OCI-LY7 (cell line): ENCODE results near the gene SLC1A3. TPM values are rescaled to one million over a fixed set of nuclear protein-coding genes. Genes with fewer than 3 reads are reported as not detected.
A peak's percentile ranks its signal among the peaks of the same experiment; 100 is the strongest.

Source experiments
- BruUV-seq: library from RNA; stranded (reverse); fragments of 400-500 nt; replicated peaks from 2 replicates; lab custom pipeline; 2021; lab: Mats Ljungman, UMichigan
- CTCF ChIA-PET: fragments of 300-600 bp; sonication (Branson Sonifier 250); formaldehyde crosslinking; loops from one replicate; lab custom pipeline; 2022; ENCODE audit warnings: antibody characterized with exemption; ENCODE audit not compliant: unreplicated experiment; lab: Charles Lee
- POLR2A ChIA-PET: fragments of 300-600 bp; sonication (Branson Sonifier 250); formaldehyde crosslinking; loops from one replicate; lab custom pipeline; 2022; ENCODE audit warnings: antibody characterized with exemption; lab: Charles Lee
- DNase-seq: peaks from one replicate; pipeline ENCODE4 v3.0.0-alpha.2; 2015; ENCODE audit warnings: low spot score
- H2AFZ ChIP-seq: fragments of 200-600 bp; sonication (generic), shearing (Covaris generic); 2 replicates; pipeline ENCODE4 v1.6.1; 2014; ENCODE audit warnings: mild to moderate bottlenecking, antibody characterized with exemption, low read length, moderate library complexity
- H3K27ac ChIP-seq: fragments of 200-600 bp; sonication (generic); 2 replicates; pipeline ENCODE4 v1.5.1; 2014; ENCODE audit warnings: mixed run types, low read depth, mild to moderate bottlenecking, moderate library complexity, low read length, inconsistent platforms; ENCODE audit not compliant: poor library complexity, severe bottlenecking
- H3K36me3 ChIP-seq: fragments of 200-600 bp; sonication (generic); 2 replicates; pipeline ENCODE4 v1.6.1; 2014; ENCODE audit warnings: mild to moderate bottlenecking, antibody characterized with exemption, low read length, moderate library complexity, mixed read lengths; ENCODE audit not compliant: insufficient read depth
- H3K4me1 ChIP-seq: fragments of 200-600 bp; sonication (generic); 2 replicates; pipeline ENCODE4 v1.5.1; 2014; ENCODE audit warnings: mild to moderate bottlenecking, low read length; ENCODE audit not compliant: insufficient read depth, poor library complexity, severe bottlenecking
- H3K4me2 ChIP-seq: fragments of 200-600 bp; sonication (generic); 2 replicates; pipeline ENCODE4 v1.6.1; 2014; ENCODE audit warnings: mild to moderate bottlenecking, low read length
- H3K4me3 ChIP-seq: fragments of 200-600 bp; sonication (generic); 2 replicates; pipeline ENCODE4 v1.5.1; 2014; ENCODE audit warnings: mild to moderate bottlenecking, low read depth, low read length; ENCODE audit not compliant: poor library complexity, severe bottlenecking
- H3K79me2 ChIP-seq: fragments of 200-600 bp; sonication (generic); 2 replicates; pipeline ENCODE4 v1.6.1; 2016; ENCODE audit warnings: low read depth, mild to moderate bottlenecking, low read length, moderate library complexity, mixed read lengths; ENCODE audit not compliant: insufficient read depth
- H3K9me2 ChIP-seq: fragments of 200-600 bp; sonication (generic); 2 replicates; pipeline ENCODE4 v1.6.1; 2016; ENCODE audit warnings: mild to moderate bottlenecking, low read length, mixed read lengths; ENCODE audit not compliant: insufficient read depth
- H3K9me3 ChIP-seq: fragments of 200-600 bp; sonication (generic); 2 replicates; pipeline ENCODE4 v1.6.1; 2014; ENCODE audit warnings: mild to moderate bottlenecking, mixed run types, low read length, mixed read lengths
- H4K20me1 ChIP-seq: fragments of 200-600 bp; sonication (generic); 2 replicates; pipeline ENCODE4 v1.6.1; 2014; ENCODE audit warnings: mild to moderate bottlenecking, antibody characterized with exemption, low read length, moderate library complexity, mixed read lengths; ENCODE audit not compliant: insufficient read depth
- EZH2phosphoT487 ChIP-seq: fragments of 200-600 bp; sonication (generic); IDR thresholded peaks from 2 replicates; pipeline ENCODE4 v1.6.1; 2018; ENCODE audit warnings: low read depth, borderline replicate concordance, mild to moderate bottlenecking, mixed run types, antibody characterized with exemption, low read length, moderate library complexity, mixed read lengths
- intact Hi-C: fragments of 100-400 bp; cut with micrococcal nuclease; formaldehyde crosslinking; loops from one replicate; pipeline ENCODE4 v1.10.0; 2022; ENCODE audit not compliant: unreplicated experiment
- total RNA-seq, 2 experiments: library from RNA; depleted of rRNA in 1 of 2; stranded (reverse); fragments of >200 nt in 1 of 2; shearing (Covaris generic) in 1 of 2; gene quantifications; 2 replicates each; pipeline ENCODE4 v1.2.3, GENCODE V29; 2014 to 2022
- TF ChIP-seq, protein P1 (sequence below): fragments of 200-600 bp; sonication (generic); conservative IDR thresholded peaks from 2 replicates; pipeline ENCODE4 v1.5.1; 2014; ENCODE audit warnings: mild to moderate bottlenecking, antibody characterized with exemption, low read length, moderate library complexity, mixed read lengths

Gene SLC1A3
- total RNA-seq, 2 experiments from 2014 or later, result not detected

DNA sequence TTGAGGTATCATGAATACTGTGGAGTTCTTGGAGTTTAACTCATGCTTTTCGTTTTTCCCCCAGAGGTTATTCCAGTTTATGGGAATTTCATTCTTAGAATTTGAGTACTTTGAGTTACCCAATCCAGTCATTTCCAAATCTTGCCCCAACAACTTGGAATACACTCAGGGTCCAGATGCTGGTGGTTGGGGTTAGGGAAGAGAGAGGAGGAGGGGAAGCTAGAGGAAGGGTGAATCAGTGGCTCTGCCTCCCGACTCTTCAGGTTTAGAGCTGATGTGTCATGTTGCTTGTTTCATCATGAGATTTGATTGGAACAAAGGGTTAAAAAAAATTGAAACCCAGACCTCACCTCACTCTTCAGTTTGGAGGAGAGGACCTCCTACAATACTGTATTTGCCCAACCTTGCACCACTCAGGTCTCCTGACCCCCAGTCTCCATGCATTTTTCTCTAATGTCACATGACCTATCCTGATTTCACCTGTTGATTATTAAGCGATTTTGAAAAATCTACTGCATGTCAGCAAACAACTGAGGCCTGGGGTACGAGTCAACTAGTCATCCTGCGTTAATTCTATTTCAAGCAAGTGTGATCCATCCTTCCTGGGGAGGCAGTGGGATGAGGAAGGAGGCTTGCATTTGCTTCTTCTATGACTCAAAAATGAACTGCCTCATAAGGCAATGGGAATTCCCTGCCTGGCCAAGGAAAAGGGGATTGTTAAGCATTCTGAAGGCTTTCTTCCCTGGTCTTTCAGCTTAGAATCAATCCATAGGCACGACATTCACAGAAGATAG is 6.2 kb upstream of the SLC1A3 start:
- Histone ChIP-seq H3K4me1 (no peaks in the 10 kb centered on the region), H3K79me2 (no peaks in the 10 kb centered on the region), H3K27ac (no peak overlapping the region), H3K4me3 (no peak overlapping the region), H2AFZ (no peak overlapping the region), H3K9me2 (no peaks in the 10 kb centered on the region), H3K36me3 (no peaks in the 10 kb centered on the region), H3K4me2 (no peak overlapping the region), H3K9me3 (no peaks in the 10 kb centered on the region), H4K20me1 (no peaks in the 10 kb centered on the region)
- intact Hi-C loops, result no loop called here
- no peak for TF ChIP-seq EZH2phosphoT487
- TF ChIP-seq, protein P1, sequence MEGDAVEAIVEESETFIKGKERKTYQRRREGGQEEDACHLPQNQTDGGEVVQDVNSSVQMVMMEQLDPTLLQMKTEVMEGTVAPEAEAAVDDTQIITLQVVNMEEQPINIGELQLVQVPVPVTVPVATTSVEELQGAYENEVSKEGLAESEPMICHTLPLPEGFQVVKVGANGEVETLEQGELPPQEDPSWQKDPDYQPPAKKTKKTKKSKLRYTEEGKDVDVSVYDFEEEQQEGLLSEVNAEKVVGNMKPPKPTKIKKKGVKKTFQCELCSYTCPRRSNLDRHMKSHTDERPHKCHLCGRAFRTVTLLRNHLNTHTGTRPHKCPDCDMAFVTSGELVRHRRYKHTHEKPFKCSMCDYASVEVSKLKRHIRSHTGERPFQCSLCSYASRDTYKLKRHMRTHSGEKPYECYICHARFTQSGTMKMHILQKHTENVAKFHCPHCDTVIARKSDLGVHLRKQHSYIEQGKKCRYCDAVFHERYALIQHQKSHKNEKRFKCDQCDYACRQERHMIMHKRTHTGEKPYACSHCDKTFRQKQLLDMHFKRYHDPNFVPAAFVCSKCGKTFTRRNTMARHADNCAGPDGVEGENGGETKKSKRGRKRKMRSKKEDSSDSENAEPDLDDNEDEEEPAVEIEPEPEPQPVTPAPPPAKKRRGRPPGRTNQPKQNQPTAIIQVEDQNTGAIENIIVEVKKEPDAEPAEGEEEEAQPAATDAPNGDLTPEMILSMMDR, result no peak
- CTCF ChIA-PET, result no interaction called here
- POLR2A ChIA-PET, result no interaction called here
- no peak for DNase-seq
- BruUV-seq, result no TSS peak

DNA sequence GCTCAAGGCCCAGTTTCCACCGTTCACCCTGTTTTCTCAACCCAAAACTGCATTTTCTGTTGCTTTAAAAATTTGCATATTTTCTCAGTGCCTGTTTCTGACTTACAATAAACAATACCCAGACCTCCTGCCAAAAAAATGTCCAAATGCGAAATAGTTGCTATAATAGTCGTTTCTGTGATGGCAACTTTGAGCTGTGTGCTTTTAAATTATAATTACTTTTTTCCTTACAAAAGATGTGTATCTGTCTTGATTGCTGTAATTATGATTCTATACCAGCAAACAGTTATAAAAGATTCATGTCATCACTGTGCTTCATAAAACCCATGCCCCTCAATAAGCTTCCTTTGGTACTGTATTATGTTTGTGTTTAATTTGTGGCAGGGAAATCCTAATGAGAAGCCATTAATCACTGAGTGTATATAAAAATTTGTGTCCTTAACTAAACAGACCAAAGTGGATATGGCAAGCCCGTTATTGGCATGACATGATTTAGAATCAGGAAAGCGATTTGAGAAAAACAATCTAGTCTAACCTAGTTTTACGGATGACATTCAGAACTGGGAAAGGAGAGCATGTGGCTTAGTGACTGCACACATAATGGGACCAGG is 5.4 kb upstream of the SLC1A3 start:
- ChIA-PET CTCF (no interaction called here), POLR2A (no interaction called here)
- Histone ChIP-seq H2AFZ (no peak overlapping the region), H3K4me2 (no peak overlapping the region), H3K4me3 (no peak overlapping the region), H3K36me3 (no peaks in the 10 kb centered on the region), H4K20me1 (no peaks in the 10 kb centered on the region), H3K9me3 (no peaks in the 10 kb centered on the region), H3K9me2 (no peaks in the 10 kb centered on the region), H3K4me1 (no peaks in the 10 kb centered on the region), H3K79me2 (no peaks in the 10 kb centered on the region), H3K27ac (no peak overlapping the region)
- intact Hi-C loops, result no loop called here
- TF ChIP-seq, protein P1, result no peak
- TF ChIP-seq EZH2phosphoT487, result no peak
- no TSS peak for BruUV-seq
- DNase-seq, result no peak

DNA sequence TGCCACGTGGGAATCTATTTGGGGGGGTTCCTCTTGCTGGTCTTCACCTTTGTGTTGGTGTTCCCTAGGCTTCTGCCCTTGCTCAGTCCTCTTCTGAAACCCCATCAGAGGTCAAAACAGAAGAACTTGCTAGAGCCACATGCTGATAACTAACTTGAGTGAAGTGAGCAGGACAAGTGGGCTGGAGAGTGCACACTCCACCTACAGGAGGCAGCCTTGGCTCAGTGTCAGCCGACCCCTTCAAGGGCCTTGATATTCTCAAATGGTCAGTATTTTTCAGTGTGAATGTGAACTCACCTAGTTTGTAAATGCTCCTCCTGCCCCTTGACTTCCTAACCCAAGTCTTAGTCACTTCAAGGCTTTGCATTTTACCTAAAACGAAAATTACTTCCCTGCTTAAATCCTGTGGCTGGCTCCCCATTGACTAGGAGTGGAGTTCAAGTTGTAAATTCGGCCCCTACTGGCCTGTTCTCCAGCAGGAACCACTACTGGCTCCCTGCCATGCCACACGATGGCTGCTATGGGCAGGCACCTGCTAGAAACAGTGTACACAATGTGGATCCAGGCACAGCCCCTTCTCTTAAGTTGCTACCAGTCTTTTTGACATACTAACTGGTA is 3.6 kb upstream of the SLC1A3 start:
- DNase-seq, result no peak
- H3K9me3 ChIP-seq, result no peaks in the 10 kb centered on the region
- POLR2A ChIA-PET, result no interaction called here
- no peak overlapping the region for H3K4me3 ChIP-seq
- no peaks in the 10 kb centered on the region for H3K79me2 ChIP-seq
- H3K27ac ChIP-seq, result no peak overlapping the region
- BruUV-seq, result no TSS peak
- TF ChIP-seq, protein P1, result 0 out of 2 replicates have a peak, but pooled peaks have one; percentile 16
- TF ChIP-seq EZH2phosphoT487, result no peak
- intact Hi-C loops, result no loop called here
- H2AFZ ChIP-seq, result no peak overlapping the region
- H4K20me1 ChIP-seq, result no peaks in the 10 kb centered on the region
- CTCF ChIA-PET, result no interaction called here
- H3K4me2 ChIP-seq, result no peak overlapping the region
- no peaks in the 10 kb centered on the region for H3K4me1 ChIP-seq
- no peaks in the 10 kb centered on the region for H3K36me3 ChIP-seq
- no peaks in the 10 kb centered on the region for H3K9me2 ChIP-seq
